PC-3 (cell line): ENCODE data around the gene STUM. TPM values are rescaled to one million over a fixed set of nuclear protein-coding genes. Genes with fewer than 3 reads are reported as not detected.

Experiments
- ATAC-seq: fragments of 200-7000 bp; cut with Tn5 transposase; 2 replicates; pipeline ENCODE4 v1.9.1; 2020; ENCODE audit warnings: mild to moderate bottlenecking, moderate library complexity
- BruUV-seq: library from RNA; stranded (reverse); fragments of 400-500 nt; replicated peaks from 2 replicates; lab custom pipeline; 2021; lab: Mats Ljungman, UMichigan
- CTCF ChIA-PET: fragments of 300-600 bp; sonication (Branson Sonifier 250); formaldehyde crosslinking; loops from one replicate; lab custom pipeline; 2022; ENCODE audit warnings: antibody characterized with exemption; lab: Charles Lee
- POLR2A ChIA-PET: fragments of 300-600 bp; sonication (Branson Sonifier 250); formaldehyde crosslinking; loops from one replicate; lab custom pipeline; 2022; ENCODE audit warnings: antibody characterized with exemption; ENCODE audit not compliant: unreplicated experiment; lab: Charles Lee
- DNase-seq: peaks from one replicate; pipeline ENCODE4 v3.0.0-alpha.2; 2015
- H2AFZ ChIP-seq: fragments of 300-600 bp; sonication (generic); 2 replicates; pipeline ENCODE4 v1.6.0; 2016; ENCODE audit warnings: antibody characterized with exemption, low read length
- H3F3A ChIP-seq: fragments of 300-600 bp; sonication (generic); one replicate; pipeline ENCODE4 v1.6.0; 2017; ENCODE audit warnings: antibody characterized with exemption, low read length, control low read depth, mild to moderate bottlenecking; ENCODE audit not compliant: unreplicated experiment
- H3K27ac ChIP-seq: fragments of 300-600 bp; sonication (generic); 2 replicates; pipeline ENCODE4 v1.5.1; 2016; ENCODE audit warnings: mild to moderate bottlenecking, low read length
- H3K27me3 ChIP-seq: fragments of 300-600 bp; sonication (generic); 2 replicates; pipeline ENCODE4 v1.6.1; 2016; ENCODE audit warnings: low read length, mixed read lengths
- H3K36me3 ChIP-seq: fragments of 300-600 bp; sonication (generic); 2 replicates; pipeline ENCODE4 v1.6.1; 2016; ENCODE audit warnings: low read depth, mixed run types, low read length, mixed read lengths
- H3K4me1 ChIP-seq: fragments of 300-600 bp; sonication (generic); 2 replicates; pipeline ENCODE4 v1.5.1; 2016; ENCODE audit warnings: low read length; ENCODE audit not compliant: insufficient read depth
- H3K4me2 ChIP-seq: fragments of 300-600 bp; sonication (generic); 2 replicates; pipeline ENCODE4 v1.6.0; 2016; ENCODE audit warnings: low read length
- H3K4me3 ChIP-seq: fragments of 300-600 bp; sonication (generic); 2 replicates; pipeline ENCODE4 v1.5.1; 2016; ENCODE audit warnings: mild to moderate bottlenecking, low read length, mixed read lengths
- H3K79me2 ChIP-seq: fragments of 300-600 bp; sonication (generic); 2 replicates; pipeline ENCODE4 v1.6.1; 2017; ENCODE audit warnings: low read length, mixed read lengths
- H3K9ac ChIP-seq: fragments of 300-600 bp; sonication (generic); 2 replicates; pipeline ENCODE4 v1.6.0; 2016; ENCODE audit warnings: mild to moderate bottlenecking, low read length
- H3K9me2 ChIP-seq: fragments of 300-600 bp; sonication (generic); replicated peaks from 2 replicates; pipeline ENCODE4 v1.6.1; 2016; ENCODE audit warnings: mixed run types, low read length, mixed read lengths
- H3K9me3 ChIP-seq: fragments of 300-600 bp; sonication (generic); 2 replicates; pipeline ENCODE4 v1.6.1; 2016; ENCODE audit warnings: low read length, mixed read lengths
- H4K20me1 ChIP-seq: fragments of 300-600 bp; sonication (generic); 2 replicates; pipeline ENCODE4 v1.6.1; 2016; ENCODE audit warnings: low read length, mixed read lengths
- EZH2 ChIP-seq: fragments of 300-600 bp; sonication (generic); IDR thresholded peaks from one replicate; pipeline ENCODE4 v1.6.1; 2017; ENCODE audit warnings: antibody characterized with exemption, mild to moderate bottlenecking, low read length; ENCODE audit not compliant: unreplicated experiment
- EZH2phosphoT487 ChIP-seq: fragments of 300-600 bp; sonication (generic); IDR thresholded peaks from 2 replicates; pipeline ENCODE4 v1.6.1; 2018; ENCODE audit warnings: mild to moderate bottlenecking, antibody characterized with exemption, low read length, borderline replicate concordance
- intact Hi-C: fragments of 100-400 bp; cut with micrococcal nuclease; formaldehyde crosslinking; loops from 2 replicates; pipeline ENCODE4 v1.9.0; 2023
- total RNA-seq: library from RNA; depleted of rRNA; stranded (reverse); fragments of >200 nt; gene quantifications from 2 replicates; pipeline ENCODE4 v1.2.3, GENCODE V29; 2014
- TF ChIP-seq, protein P1 (sequence below): fragments of 300-600 bp; sonication (generic); conservative IDR thresholded peaks from 2 replicates; pipeline ENCODE4 v1.5.1; 2017; ENCODE audit warnings: antibody characterized with exemption, low read depth, mild to moderate bottlenecking, low read length

Gene STUM
- total RNA-seq, 1 experiment from 2014 or later = 0.58 TPM

DNA sequence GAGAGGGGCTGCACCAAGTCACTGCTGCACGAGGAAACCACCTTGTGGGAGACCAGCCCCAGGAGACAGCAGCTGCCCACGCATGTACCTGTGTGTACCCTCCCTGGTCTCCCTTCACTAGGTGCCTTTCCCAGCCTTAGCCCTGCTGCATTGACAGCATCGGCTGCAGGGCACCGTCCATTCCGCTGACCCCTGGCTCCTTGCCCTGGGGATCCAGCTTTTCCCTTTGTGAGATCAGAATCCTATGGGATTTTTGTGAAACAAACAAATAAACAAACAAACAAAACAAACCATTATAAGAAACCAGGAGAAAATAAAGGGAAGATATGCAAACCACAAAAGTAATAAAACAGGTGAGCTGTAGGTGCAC is 2.1 kb downstream of the STUM start:
- POLR2A ChIA-PET = no interaction called here
- intact Hi-C loops = no loop called here
- H3K79me2 ChIP-seq = no peaks in the 10 kb centered on the region
- ATAC-seq (no peak), DNase-seq (no peak)
- no peak overlapping the region for H3K4me2 ChIP-seq
- peaks cover 68% of the 10 kb centered on the region for H3K27me3 ChIP-seq
- no peaks in the 10 kb centered on the region for H3F3A ChIP-seq
- H3K9ac ChIP-seq = no peak overlapping the region
- no peaks in the 10 kb centered on the region for H4K20me1 ChIP-seq
- CTCF ChIA-PET = no interaction called here
- no peak overlapping the region for H3K4me3 ChIP-seq
- peaks cover 18% of the 10 kb centered on the region for H3K4me1 ChIP-seq
- H3K27ac ChIP-seq = no peak overlapping the region
- no TSS peak for BruUV-seq
- H3K9me3 ChIP-seq = no peaks in the 10 kb centered on the region
- no peak for TF ChIP-seq EZH2phosphoT487
- TF ChIP-seq EZH2 = no peak
- TF ChIP-seq, protein P1, sequence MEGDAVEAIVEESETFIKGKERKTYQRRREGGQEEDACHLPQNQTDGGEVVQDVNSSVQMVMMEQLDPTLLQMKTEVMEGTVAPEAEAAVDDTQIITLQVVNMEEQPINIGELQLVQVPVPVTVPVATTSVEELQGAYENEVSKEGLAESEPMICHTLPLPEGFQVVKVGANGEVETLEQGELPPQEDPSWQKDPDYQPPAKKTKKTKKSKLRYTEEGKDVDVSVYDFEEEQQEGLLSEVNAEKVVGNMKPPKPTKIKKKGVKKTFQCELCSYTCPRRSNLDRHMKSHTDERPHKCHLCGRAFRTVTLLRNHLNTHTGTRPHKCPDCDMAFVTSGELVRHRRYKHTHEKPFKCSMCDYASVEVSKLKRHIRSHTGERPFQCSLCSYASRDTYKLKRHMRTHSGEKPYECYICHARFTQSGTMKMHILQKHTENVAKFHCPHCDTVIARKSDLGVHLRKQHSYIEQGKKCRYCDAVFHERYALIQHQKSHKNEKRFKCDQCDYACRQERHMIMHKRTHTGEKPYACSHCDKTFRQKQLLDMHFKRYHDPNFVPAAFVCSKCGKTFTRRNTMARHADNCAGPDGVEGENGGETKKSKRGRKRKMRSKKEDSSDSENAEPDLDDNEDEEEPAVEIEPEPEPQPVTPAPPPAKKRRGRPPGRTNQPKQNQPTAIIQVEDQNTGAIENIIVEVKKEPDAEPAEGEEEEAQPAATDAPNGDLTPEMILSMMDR = no peak
- no peaks in the 10 kb centered on the region for H3K36me3 ChIP-seq
- H3K9me2 ChIP-seq = no peaks in the 10 kb centered on the region
- H2AFZ ChIP-seq = no peak overlapping the region

DNA sequence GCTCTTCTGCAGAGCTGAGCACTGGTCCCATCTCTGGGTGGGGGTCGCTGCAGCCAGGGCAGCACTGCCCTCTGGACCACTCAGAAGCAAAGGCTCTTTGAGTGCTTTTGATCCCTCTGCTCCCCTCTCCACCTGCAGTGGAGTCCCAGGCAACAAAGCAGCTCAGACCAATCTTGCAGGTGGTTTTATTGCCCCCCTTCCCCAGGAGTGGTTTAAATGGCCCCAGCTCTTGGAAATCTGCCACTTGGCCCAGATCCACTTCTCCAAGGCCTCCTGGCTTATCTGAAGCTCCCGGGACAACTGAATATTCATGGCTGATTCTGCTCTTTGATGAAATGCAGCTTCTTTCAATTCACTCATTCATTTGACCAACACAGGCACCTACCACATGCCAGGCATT is 2.7 kb downstream of the STUM start:
- Histone ChIP-seq H3K9me2 (no peaks in the 10 kb centered on the region), H3K9ac (no peak overlapping the region), H3K4me3 (no peak overlapping the region), H2AFZ (no peak overlapping the region), H3K4me2 (no peak overlapping the region), H3K79me2 (no peaks in the 10 kb centered on the region), H4K20me1 (no peaks in the 10 kb centered on the region), H3K27me3 (peaks cover 73% of the 10 kb centered on the region), H3K27ac (no peak overlapping the region), H3K4me1 (peaks cover 18% of the 10 kb centered on the region), H3K36me3 (no peaks in the 10 kb centered on the region), H3K9me3 (no peaks in the 10 kb centered on the region), H3F3A (no peaks in the 10 kb centered on the region)
- no TSS peak for BruUV-seq
- ChIA-PET CTCF (no interaction called here), POLR2A (no interaction called here)
- TF ChIP-seq EZH2 (no peak), EZH2phosphoT487 (no peak)
- TF ChIP-seq, protein P1 = no peak
- ATAC-seq (no peak), DNase-seq (no peak)
- intact Hi-C loops = no loop called here

DNA sequence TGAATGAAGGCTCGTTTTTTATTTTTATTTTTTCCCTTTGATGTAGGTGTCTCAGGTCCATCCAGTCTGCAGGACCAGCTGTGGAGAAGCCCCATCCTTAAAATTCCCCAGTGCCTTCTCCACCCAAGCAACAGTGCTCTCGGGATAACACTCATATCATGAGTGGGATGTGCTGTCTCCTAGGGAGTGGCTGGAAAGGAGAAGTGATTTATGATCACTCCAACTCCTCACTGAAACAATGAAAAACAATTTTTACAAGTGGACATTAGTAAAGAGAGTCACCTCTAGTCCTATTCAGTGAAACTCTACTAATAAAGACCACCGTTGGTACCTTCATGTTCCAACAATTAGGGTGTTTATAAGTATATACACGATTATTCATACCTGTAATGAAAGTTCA is 3.5 kb downstream of the STUM start:
- Histone ChIP-seq H4K20me1 (no peaks in the 10 kb centered on the region), H3K4me3 (no peak overlapping the region), H3K4me2 (no peak overlapping the region), H3F3A (no peaks in the 10 kb centered on the region), H3K9ac (no peak overlapping the region), H3K36me3 (no peaks in the 10 kb centered on the region), H3K9me3 (no peaks in the 10 kb centered on the region), H3K9me2 (no peaks in the 10 kb centered on the region), H3K27me3 (peaks cover 81% of the 10 kb centered on the region), H3K27ac (no peak overlapping the region), H3K4me1 (peaks cover 18% of the 10 kb centered on the region), H2AFZ (no peak overlapping the region), H3K79me2 (no peaks in the 10 kb centered on the region)
- intact Hi-C loops = no loop called here
- ChIA-PET POLR2A (no interaction called here), CTCF (no interaction called here)
- ATAC-seq (no peak), DNase-seq (no peak)
- TF ChIP-seq, protein P1 = no peak
- TF ChIP-seq EZH2 = no peak
- TF ChIP-seq EZH2phosphoT487 = no peak
- BruUV-seq = no TSS peak
